ENCODE measurements around the gene HOXD12.

Gene HOXD12

DNA sequence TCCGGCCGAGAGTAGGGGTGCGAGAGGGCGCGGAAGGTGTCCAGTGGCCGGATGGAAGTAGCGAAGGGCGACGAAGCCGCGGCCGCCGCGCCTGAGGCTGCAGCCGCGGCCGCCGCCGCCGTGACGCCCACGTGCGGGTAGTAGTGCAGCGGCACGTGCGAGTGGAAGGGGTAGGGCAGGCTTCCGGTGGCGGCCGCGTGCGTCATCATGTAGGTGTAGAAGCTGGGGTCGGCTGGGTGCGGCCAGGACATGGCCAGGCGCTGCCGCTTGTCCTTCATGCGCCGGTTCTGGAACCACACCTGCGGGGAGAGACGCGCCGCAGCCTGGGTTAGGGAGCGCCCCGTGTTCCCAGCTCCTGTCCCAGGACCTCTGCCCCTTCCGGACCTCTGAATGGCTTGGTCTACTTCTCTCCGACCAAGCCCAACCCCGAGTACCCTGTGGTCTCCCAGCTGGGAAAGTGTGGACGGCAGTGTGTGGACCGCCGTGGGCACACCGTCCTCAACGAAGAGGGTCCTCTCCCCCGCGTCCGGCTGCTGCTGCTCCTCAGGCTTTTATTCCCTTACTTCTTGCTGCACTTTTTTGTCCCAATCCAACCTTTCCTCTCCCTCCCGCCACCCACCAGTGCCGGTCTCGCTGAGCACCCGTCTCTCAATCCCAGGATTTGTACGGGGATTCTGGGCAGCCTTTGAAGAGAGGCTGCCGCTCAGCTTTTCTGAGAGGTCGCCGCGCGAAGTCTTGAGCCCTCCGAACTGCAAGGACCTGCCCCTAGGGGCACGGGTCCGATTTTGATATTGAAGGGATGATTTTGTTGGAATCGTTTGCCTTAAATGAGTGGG is 18.8 kb upstream of the HOXD12 start:
- H3K4me3 ChIP-seq (IDR thresholded peaks at IDR 0.05; ENCODE audit: insufficient read depth, low read depth, low read length) = no peak overlapping the region
- H3K4me2 ChIP-seq = no peak overlapping the region
- no peaks in the 10 kb centered on the region for H3K36me3 ChIP-seq (ENCODE audit: insufficient read depth)
- TF ChIP-seq, protein P1, sequence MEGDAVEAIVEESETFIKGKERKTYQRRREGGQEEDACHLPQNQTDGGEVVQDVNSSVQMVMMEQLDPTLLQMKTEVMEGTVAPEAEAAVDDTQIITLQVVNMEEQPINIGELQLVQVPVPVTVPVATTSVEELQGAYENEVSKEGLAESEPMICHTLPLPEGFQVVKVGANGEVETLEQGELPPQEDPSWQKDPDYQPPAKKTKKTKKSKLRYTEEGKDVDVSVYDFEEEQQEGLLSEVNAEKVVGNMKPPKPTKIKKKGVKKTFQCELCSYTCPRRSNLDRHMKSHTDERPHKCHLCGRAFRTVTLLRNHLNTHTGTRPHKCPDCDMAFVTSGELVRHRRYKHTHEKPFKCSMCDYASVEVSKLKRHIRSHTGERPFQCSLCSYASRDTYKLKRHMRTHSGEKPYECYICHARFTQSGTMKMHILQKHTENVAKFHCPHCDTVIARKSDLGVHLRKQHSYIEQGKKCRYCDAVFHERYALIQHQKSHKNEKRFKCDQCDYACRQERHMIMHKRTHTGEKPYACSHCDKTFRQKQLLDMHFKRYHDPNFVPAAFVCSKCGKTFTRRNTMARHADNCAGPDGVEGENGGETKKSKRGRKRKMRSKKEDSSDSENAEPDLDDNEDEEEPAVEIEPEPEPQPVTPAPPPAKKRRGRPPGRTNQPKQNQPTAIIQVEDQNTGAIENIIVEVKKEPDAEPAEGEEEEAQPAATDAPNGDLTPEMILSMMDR (conservative IDR thresholded peaks at IDR 0.05; ENCODE audit: low read depth, low read length) = no peak
- H4K20me1 ChIP-seq (ENCODE audit: insufficient read depth) = no peaks in the 10 kb centered on the region
- no peak overlapping the region for H2AFZ ChIP-seq (ENCODE audit: low read depth)
- H3K27ac ChIP-seq = no peak overlapping the region
- H3K79me2 ChIP-seq (ENCODE audit: insufficient read depth, low read depth) = no peaks in the 10 kb centered on the region
- H3K27me3 ChIP-seq (ENCODE audit: insufficient read depth, low read depth) = no peaks in the 10 kb centered on the region
- H3K9ac ChIP-seq = no peak overlapping the region
- H3K4me1 ChIP-seq (ENCODE audit: low read depth, poor library complexity, severe bottlenecking) = no peaks in the 10 kb centered on the region

DNA sequence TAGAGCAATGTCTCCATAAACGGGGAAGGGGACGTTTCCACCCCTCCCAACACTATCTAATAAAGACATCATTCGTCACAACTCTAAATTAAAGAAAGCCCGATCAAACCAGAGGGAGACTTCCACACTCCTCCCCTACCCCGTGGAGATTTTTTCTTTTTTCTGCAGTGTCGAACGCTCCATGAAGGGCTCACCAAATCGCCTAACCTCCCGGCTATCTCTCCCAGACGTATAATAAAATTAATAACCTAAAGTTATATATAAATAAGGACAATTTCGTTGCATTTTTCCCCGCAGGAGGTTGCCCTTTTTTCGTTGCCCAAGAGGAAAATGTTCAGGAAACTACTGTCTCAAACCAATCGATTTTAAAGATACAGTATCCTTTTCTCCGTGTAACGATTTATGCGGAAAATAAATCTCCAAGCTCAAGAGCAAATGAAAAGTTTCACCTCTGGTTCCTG is 18.2 kb upstream of the HOXD12 start:
- H3K9ac ChIP-seq = no peak overlapping the region
- no peak overlapping the region for H3K4me3 ChIP-seq (IDR thresholded peaks at IDR 0.05; ENCODE audit: insufficient read depth, low read depth, low read length)
- no peaks in the 10 kb centered on the region for H3K79me2 ChIP-seq (ENCODE audit: insufficient read depth, low read depth)
- no peak overlapping the region for H2AFZ ChIP-seq (ENCODE audit: low read depth)
- no peaks in the 10 kb centered on the region for H3K36me3 ChIP-seq (ENCODE audit: insufficient read depth)
- TF ChIP-seq, protein P1 (conservative IDR thresholded peaks at IDR 0.05; ENCODE audit: low read depth, low read length) = no peak
- no peak overlapping the region for H3K4me2 ChIP-seq
- H3K27ac ChIP-seq = no peak overlapping the region
- no peaks in the 10 kb centered on the region for H3K27me3 ChIP-seq (ENCODE audit: insufficient read depth, low read depth)
- H3K4me1 ChIP-seq (ENCODE audit: low read depth, poor library complexity, severe bottlenecking) = no peaks in the 10 kb centered on the region
- H4K20me1 ChIP-seq (ENCODE audit: insufficient read depth) = no peaks in the 10 kb centered on the region

DNA sequence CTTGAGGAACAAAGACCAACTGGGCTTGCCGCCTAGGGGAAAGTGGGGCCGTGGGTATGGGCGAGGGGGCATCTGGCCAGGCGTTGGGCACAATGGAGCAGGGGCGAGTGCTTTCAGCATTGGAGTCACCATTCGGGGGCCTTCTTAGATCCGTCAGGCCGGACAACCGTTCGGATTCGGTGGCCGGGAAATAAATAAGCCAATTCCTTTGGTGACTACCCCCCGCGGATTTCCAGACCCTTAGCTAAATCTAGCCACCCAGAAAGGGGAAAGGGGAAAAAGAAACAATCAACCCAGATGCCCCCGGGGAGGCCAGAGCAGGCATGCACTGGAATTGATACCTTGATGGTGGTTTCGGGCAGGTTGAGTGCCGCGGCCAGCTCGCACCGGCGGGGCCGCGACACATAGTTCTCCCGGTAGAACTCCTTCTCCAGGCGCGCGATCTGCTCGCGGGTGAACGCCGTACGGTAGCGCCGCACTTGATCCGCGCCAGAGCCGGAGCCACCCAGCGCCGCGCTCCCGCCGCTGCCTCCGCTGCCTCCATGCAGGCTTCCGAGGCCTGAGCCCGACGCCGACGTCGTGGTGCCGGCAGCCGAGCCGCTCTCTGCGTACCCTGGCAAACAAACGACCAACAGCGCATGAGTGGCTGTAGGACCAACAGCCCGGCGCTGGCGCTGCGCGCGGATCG is 17.6 kb upstream of the HOXD12 start:
- H3K4me3 ChIP-seq (IDR thresholded peaks at IDR 0.05; ENCODE audit: insufficient read depth, low read depth, low read length) = no peak overlapping the region
- H4K20me1 ChIP-seq (ENCODE audit: insufficient read depth) = no peaks in the 10 kb centered on the region
- H3K9ac ChIP-seq = no peak overlapping the region
- H3K4me2 ChIP-seq = no peak overlapping the region
- no peaks in the 10 kb centered on the region for H3K27me3 ChIP-seq (ENCODE audit: insufficient read depth, low read depth)
- no peaks in the 10 kb centered on the region for H3K36me3 ChIP-seq (ENCODE audit: insufficient read depth)
- no peaks in the 10 kb centered on the region for H3K79me2 ChIP-seq (ENCODE audit: insufficient read depth, low read depth)
- TF ChIP-seq, protein P1 (conservative IDR thresholded peaks at IDR 0.05; ENCODE audit: low read depth, low read length) = no peak
- no peak overlapping the region for H2AFZ ChIP-seq (ENCODE audit: low read depth)
- no peak overlapping the region for H3K27ac ChIP-seq
- H3K4me1 ChIP-seq (ENCODE audit: low read depth, poor library complexity, severe bottlenecking) = no peaks in the 10 kb centered on the region

DNA sequence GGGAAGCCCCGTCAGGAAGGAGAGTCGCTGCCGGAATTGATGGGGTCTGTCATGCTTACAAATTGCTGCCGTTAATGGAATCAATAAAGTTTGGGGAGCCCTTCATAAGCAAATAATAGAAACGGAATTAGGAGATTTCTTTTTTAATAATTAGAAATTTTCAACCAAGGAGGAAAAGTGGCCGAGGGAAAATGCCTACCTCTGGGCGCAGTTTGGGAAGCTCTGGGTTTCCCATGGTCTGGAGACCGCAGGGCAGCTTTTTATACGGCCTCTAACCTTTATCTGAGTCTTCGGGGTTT is 17.1 kb upstream of the HOXD12 start:
- Histone ChIP-seq H3K79me2 (ENCODE audit: insufficient read depth, low read depth) (no peaks in the 10 kb centered on the region), H3K4me3 (IDR thresholded peaks at IDR 0.05; ENCODE audit: insufficient read depth, low read depth, low read length) (no peak overlapping the region), H3K27me3 (ENCODE audit: insufficient read depth, low read depth) (no peaks in the 10 kb centered on the region), H3K27ac (no peak overlapping the region), H3K36me3 (ENCODE audit: insufficient read depth) (no peaks in the 10 kb centered on the region), H3K4me1 (ENCODE audit: low read depth, poor library complexity, severe bottlenecking) (no peaks in the 10 kb centered on the region), H2AFZ (ENCODE audit: low read depth) (no peak overlapping the region), H3K4me2 (no peak overlapping the region), H4K20me1 (ENCODE audit: insufficient read depth) (no peaks in the 10 kb centered on the region), H3K9ac (no peak overlapping the region)
- TF ChIP-seq, protein P1 (conservative IDR thresholded peaks at IDR 0.05; ENCODE audit: low read depth, low read length) = no peak
